ENCODE data around the gene DOCK9. TPM values are rescaled to one million over a fixed set of nuclear protein-coding genes. Genes with fewer than 3 reads are reported as not detected.

Gene DOCK9
- total and polyA plus RNA-seq, 2 donors from 2014 or later: 14.0 to 125 TPM

- peaks cover 0 to 5% (median 0%) of the 10 kb centered on the region in 3 donors for H3K36me3 ChIP-seq (ENCODE audit: control insufficient read depth in 2 of 3, insufficient read depth in 3 of 3, low read length in 3 of 3)
- H3K27me3 ChIP-seq (ENCODE audit: control insufficient read depth, insufficient read depth, low read length): no peaks in the 10 kb centered on the region
- H3K27ac ChIP-seq (ENCODE audit: low read depth in 2 of 2, low read length in 2 of 2): no peak overlapping the region
- no peaks in the 10 kb centered on the region for H3K9me3 ChIP-seq (ENCODE audit: control insufficient read depth in 2 of 3, insufficient read depth in 1 of 3, low read length in 3 of 3)
- peaks cover 0 to 9% (median 5%) of the 10 kb centered on the region in 3 donors for H3K4me1 ChIP-seq (ENCODE audit: control insufficient read depth in 2 of 3, insufficient read depth in 2 of 3, low read depth in 1 of 3, low read length in 3 of 3)
- DNase-seq (peak in 1 of 5 donors; percentile 55), FAIRE-seq (peak; percentile 44)
- intact Hi-C loops (cut with DNase I): no loop called here
- TF ChIP-seq CTCF (IDR thresholded peaks at IDR 0.05; ENCODE audit: borderline replicate concordance, extremely low read depth, insufficient read depth): no peak
- H3K4me3 ChIP-seq (ENCODE audit: low read length in 3 of 3): no peak overlapping the region
- H3K9ac ChIP-seq (ENCODE audit: low read length in 3 of 3): no peak overlapping the region
These were observed 60.7 kb downstream of the DOCK9 start for GRCh38 chr13:98917116-98917515.

- peaks cover 0 to 3% (median 0%) of the 10 kb centered on the region in 3 donors for H3K36me3 ChIP-seq (ENCODE audit: control insufficient read depth in 2 of 3, insufficient read depth in 3 of 3, low read length in 3 of 3)
- no peak for FAIRE-seq
- H3K4me1 ChIP-seq (ENCODE audit: control insufficient read depth in 2 of 3, insufficient read depth in 2 of 3, low read depth in 1 of 3, low read length in 3 of 3): peaks cover 0 to 9% (median 5%) of the 10 kb centered on the region in 3 donors
- DNase-seq: no peak
- H3K27me3 ChIP-seq (ENCODE audit: control insufficient read depth, insufficient read depth, low read length): no peaks in the 10 kb centered on the region
- H3K9ac ChIP-seq (ENCODE audit: low read length in 3 of 3): no peak overlapping the region
- H3K27ac ChIP-seq (ENCODE audit: low read depth in 2 of 2, low read length in 2 of 2): no peak overlapping the region
- TF ChIP-seq CTCF (IDR thresholded peaks at IDR 0.05; ENCODE audit: borderline replicate concordance, extremely low read depth, insufficient read depth): no peak
- no peak overlapping the region for H3K4me3 ChIP-seq (ENCODE audit: low read length in 3 of 3)
- H3K9me3 ChIP-seq (ENCODE audit: control insufficient read depth in 2 of 3, insufficient read depth in 1 of 3, low read length in 3 of 3): no peaks in the 10 kb centered on the region
- intact Hi-C loops (cut with DNase I): no loop called here
These were observed 61.5 kb downstream of the DOCK9 start for GRCh38 chr13:98916403-98916802.

GRCh38 chr13:98915981-98916380 is 61.9 kb downstream of the DOCK9 start:
- TF ChIP-seq CTCF (IDR thresholded peaks at IDR 0.05; ENCODE audit: borderline replicate concordance, extremely low read depth, insufficient read depth): no peak
- FAIRE-seq: no peak
- intact Hi-C loops (cut with DNase I): no loop called here
- Histone ChIP-seq H3K36me3 (ENCODE audit: control insufficient read depth in 2 of 3, insufficient read depth in 3 of 3, low read length in 3 of 3) (peaks cover 0 to 3% (median 0%) of the 10 kb centered on the region in 3 donors), H3K9ac (ENCODE audit: low read length in 3 of 3) (no peak overlapping the region), H3K4me1 (ENCODE audit: control insufficient read depth in 2 of 3, insufficient read depth in 2 of 3, low read depth in 1 of 3, low read length in 3 of 3) (peaks cover 0 to 9% (median 5%) of the 10 kb centered on the region in 3 donors), H3K27ac (ENCODE audit: low read depth in 2 of 2, low read length in 2 of 2) (no peak overlapping the region), H3K9me3 (ENCODE audit: control insufficient read depth in 2 of 3, insufficient read depth in 1 of 3, low read length in 3 of 3) (no peaks in the 10 kb centered on the region), H3K27me3 (ENCODE audit: control insufficient read depth, insufficient read depth, low read length) (no peaks in the 10 kb centered on the region), H3K4me3 (ENCODE audit: low read length in 3 of 3) (no peak overlapping the region)
- DNase-seq: no peak

GRCh38 chr13:98915563-98915962 is 62.3 kb downstream of the DOCK9 start:
- TF ChIP-seq CTCF (IDR thresholded peaks at IDR 0.05; ENCODE audit: borderline replicate concordance, extremely low read depth, insufficient read depth): no peak
- Histone ChIP-seq H3K27me3 (ENCODE audit: control insufficient read depth, insufficient read depth, low read length) (no peaks in the 10 kb centered on the region), H3K4me1 (ENCODE audit: control insufficient read depth in 2 of 3, insufficient read depth in 2 of 3, low read depth in 1 of 3, low read length in 3 of 3) (peaks cover 0 to 9% (median 8%) of the 10 kb centered on the region in 3 donors), H3K9me3 (ENCODE audit: control insufficient read depth in 2 of 3, insufficient read depth in 1 of 3, low read length in 3 of 3) (no peaks in the 10 kb centered on the region), H3K9ac (ENCODE audit: low read length in 3 of 3) (no peak overlapping the region), H3K4me3 (ENCODE audit: low read length in 3 of 3) (no peak overlapping the region), H3K27ac (ENCODE audit: low read depth in 2 of 2, low read length in 2 of 2) (no peak overlapping the region), H3K36me3 (ENCODE audit: control insufficient read depth in 2 of 3, insufficient read depth in 3 of 3, low read length in 3 of 3) (peaks cover 0 to 3% (median 0%) of the 10 kb centered on the region in 3 donors)
- DNase-seq (no peak), FAIRE-seq (no peak)
- intact Hi-C loops (cut with DNase I): no loop called here

Data from kidney (tissue), 14 donors.